Parathyroid adenoma (tissue), 2 donors: ENCODE measurements around the gene MAPK6.

Source experiments
- H2AFZ ChIP-seq: fragments of 300-600 bp; sonication (generic); one replicate; pipeline ENCODE4 v1.7.0; 2017; ENCODE audit warnings: antibody characterized with exemption, mild to moderate bottlenecking
- H3K27ac ChIP-seq: fragments of 300-600 bp; sonication (generic); one replicate; pipeline ENCODE4 v1.7.0; 2017
- H3K27me3 ChIP-seq: fragments of 300-600 bp; sonication (generic); one replicate; pipeline ENCODE4 v1.7.0; 2017; ENCODE audit warnings: low read length; ENCODE audit not compliant: control insufficient read depth, insufficient read depth
- H3K36me3 ChIP-seq: fragments of 300-600 bp; sonication (generic); one replicate; pipeline ENCODE4 v1.7.0; 2017; ENCODE audit warnings: low read length; ENCODE audit not compliant: control insufficient read depth, insufficient read depth
- H3K4me1 ChIP-seq: fragments of 300-600 bp; sonication (generic); one replicate; pipeline ENCODE4 v1.7.0; 2017; ENCODE audit warnings: control low read depth
- H3K4me2 ChIP-seq: fragments of 300-600 bp; sonication (generic); one replicate; pipeline ENCODE4 v1.7.0; 2017; ENCODE audit warnings: low read length
- H3K4me3 ChIP-seq: fragments of 300-600 bp; sonication (generic); one replicate; pipeline ENCODE4 v1.7.0; 2017; ENCODE audit warnings: low read depth, low read length
- H3K79me2 ChIP-seq: fragments of 300-600 bp; sonication (generic); one replicate; pipeline ENCODE4 v1.7.0; 2017; ENCODE audit warnings: control low read depth
- H3K9ac ChIP-seq: fragments of 300-600 bp; sonication (generic); one replicate; pipeline ENCODE4 v1.7.0; 2017; ENCODE audit warnings: mild to moderate bottlenecking
- H3K9me3 ChIP-seq: fragments of 300-600 bp; sonication (generic); one replicate; pipeline ENCODE4 v1.7.0; 2017; ENCODE audit warnings: low read length; ENCODE audit not compliant: control insufficient read depth
- TF ChIP-seq, protein P1 (sequence below): fragments of 300-600 bp; sonication (generic); IDR thresholded peaks from one replicate; pipeline ENCODE4 v1.7.0; 2017; ENCODE audit warnings: antibody characterized with exemption, mild to moderate bottlenecking
- donor health status: primary hyperparathyroidism.

The MAPK6 gene

GRCh38 chr15:52068004-52068615 is 49.1 kb downstream of the MAPK6 start:
- Histone ChIP-seq H3K9me3 (no peaks in the 10 kb centered on the region), H3K27me3 (no peaks in the 10 kb centered on the region), H3K4me1 (no peaks in the 10 kb centered on the region), H3K4me3 (no peak overlapping the region), H3K27ac (no peak overlapping the region), H3K4me2 (no peak overlapping the region), H3K36me3 (no peaks in the 10 kb centered on the region), H2AFZ (no peak overlapping the region), H3K79me2 (no peaks in the 10 kb centered on the region), H3K9ac (no peak overlapping the region)
- TF ChIP-seq, protein P1, sequence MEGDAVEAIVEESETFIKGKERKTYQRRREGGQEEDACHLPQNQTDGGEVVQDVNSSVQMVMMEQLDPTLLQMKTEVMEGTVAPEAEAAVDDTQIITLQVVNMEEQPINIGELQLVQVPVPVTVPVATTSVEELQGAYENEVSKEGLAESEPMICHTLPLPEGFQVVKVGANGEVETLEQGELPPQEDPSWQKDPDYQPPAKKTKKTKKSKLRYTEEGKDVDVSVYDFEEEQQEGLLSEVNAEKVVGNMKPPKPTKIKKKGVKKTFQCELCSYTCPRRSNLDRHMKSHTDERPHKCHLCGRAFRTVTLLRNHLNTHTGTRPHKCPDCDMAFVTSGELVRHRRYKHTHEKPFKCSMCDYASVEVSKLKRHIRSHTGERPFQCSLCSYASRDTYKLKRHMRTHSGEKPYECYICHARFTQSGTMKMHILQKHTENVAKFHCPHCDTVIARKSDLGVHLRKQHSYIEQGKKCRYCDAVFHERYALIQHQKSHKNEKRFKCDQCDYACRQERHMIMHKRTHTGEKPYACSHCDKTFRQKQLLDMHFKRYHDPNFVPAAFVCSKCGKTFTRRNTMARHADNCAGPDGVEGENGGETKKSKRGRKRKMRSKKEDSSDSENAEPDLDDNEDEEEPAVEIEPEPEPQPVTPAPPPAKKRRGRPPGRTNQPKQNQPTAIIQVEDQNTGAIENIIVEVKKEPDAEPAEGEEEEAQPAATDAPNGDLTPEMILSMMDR = no peak

DNA sequence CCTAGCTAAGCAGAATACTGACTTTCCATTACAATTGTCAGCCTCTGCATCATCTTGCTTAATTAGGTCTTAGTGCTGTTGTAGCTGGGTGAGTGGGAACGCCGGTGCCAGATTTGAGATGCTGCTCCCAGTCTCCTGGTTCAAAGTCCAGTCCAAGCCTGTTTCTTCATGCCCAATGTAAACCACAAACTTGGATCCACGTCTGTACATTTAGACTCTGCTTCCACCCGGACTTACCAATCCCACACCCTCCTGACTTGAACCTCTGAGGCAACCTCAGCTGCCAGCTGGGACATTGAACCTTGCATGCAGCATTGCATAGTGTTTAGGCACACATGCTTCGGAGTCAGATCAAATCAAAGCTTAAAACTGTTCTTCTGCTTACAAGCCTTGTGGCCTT is 50.5 kb downstream of the MAPK6 start:
- Histone ChIP-seq H3K4me3 (no peak overlapping the region), H3K4me1 (no peaks in the 10 kb centered on the region), H3K79me2 (no peaks in the 10 kb centered on the region), H3K27me3 (no peaks in the 10 kb centered on the region), H3K4me2 (no peak overlapping the region), H3K9ac (no peak overlapping the region), H3K36me3 (no peaks in the 10 kb centered on the region), H2AFZ (no peak overlapping the region), H3K9me3 (no peaks in the 10 kb centered on the region), H3K27ac (no peak overlapping the region)
- TF ChIP-seq, protein P1 = no peak

DNA sequence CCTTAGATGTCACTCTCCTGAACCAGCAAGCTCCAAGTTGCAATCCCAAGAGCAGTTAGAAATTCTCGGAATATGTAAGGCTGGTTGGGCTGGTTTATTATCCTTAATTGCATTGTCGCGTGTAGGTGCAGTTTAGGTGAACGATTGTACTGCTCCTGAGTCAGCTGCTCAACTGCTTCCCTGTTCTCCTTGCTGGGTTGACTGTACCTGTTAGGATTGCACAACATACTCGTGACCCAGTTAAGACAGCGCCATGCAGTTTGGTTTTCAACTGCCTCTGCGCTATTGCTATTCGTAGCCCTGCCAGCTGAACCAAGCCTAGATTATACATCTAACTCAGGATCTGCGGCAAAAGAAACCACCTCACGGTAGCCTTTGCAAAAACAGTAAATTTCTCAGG is 52.6 kb downstream of the MAPK6 start:
- TF ChIP-seq, protein P1 = no peak
- no peaks in the 10 kb centered on the region for H3K36me3 ChIP-seq
- no peak overlapping the region for H3K9ac ChIP-seq
- no peak overlapping the region for H3K27ac ChIP-seq
- H3K79me2 ChIP-seq = no peaks in the 10 kb centered on the region
- H3K4me1 ChIP-seq = no peaks in the 10 kb centered on the region
- H3K4me3 ChIP-seq = no peak overlapping the region
- peak overlapping the region; percentile 19 for H3K4me2 ChIP-seq
- no peak overlapping the region for H2AFZ ChIP-seq
- no peaks in the 10 kb centered on the region for H3K27me3 ChIP-seq
- H3K9me3 ChIP-seq = no peaks in the 10 kb centered on the region

DNA sequence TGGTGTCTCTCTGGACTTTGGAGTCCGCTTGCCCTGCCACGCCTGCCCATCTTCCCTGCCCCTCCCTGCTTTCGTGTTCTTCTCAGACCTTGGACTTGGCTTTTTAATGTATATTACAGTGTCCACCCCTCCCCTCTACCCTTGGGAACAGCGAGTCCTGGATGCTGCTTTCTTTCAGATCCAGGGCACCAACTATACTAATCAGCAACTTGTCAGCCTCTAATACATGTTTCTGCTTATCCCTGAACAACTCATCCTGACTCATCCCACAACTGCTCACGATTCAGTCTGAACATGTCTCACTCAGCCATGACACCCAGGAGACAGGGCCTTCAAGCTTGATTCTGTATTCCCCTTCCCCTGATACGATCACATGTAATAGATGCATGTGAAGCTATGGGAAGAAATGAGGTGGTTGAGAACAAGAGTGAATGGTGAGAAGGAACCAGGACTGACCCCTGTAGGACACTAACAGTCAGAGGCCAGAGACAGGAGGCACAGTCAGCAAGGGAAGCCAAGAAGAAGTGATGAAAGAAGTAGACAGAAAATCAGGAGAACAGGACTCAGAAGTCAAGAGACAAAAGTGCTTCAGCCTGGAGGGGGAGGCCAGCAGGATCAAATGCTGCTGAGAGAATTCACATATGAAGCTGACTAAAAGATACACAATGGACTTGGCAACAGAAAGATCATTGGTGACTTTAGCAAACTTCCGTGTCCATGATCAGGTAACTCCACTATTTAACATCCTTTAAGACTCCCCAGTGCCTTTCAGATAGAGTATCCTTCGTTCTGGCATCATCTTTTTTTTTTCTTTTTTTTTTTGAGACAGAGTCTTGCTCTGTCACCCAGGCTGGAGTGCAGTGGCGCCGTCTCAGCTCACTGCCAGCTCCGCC is 58.1 kb downstream of the MAPK6 start:
- TF ChIP-seq, protein P1 = no peak
- H3K9me3 ChIP-seq = no peaks in the 10 kb centered on the region
- no peak overlapping the region for H3K4me2 ChIP-seq
- no peak overlapping the region for H3K9ac ChIP-seq
- H3K4me1 ChIP-seq = no peaks in the 10 kb centered on the region
- H3K79me2 ChIP-seq = no peaks in the 10 kb centered on the region
- H3K36me3 ChIP-seq = no peaks in the 10 kb centered on the region
- no peak overlapping the region for H3K4me3 ChIP-seq
- H2AFZ ChIP-seq = no peak overlapping the region
- H3K27ac ChIP-seq = no peak overlapping the region
- no peaks in the 10 kb centered on the region for H3K27me3 ChIP-seq
